HepG2 (cell line): Measurements from ENCODE around the gene ACSM6. TPM values are rescaled to one million over a fixed set of nuclear protein-coding genes. Genes with fewer than 3 reads are reported as not detected.

ENCODE experiments used
- CENPX ChIP-seq: sonication (generic); formaldehyde crosslinking; IDR thresholded peaks from 2 replicates; pipeline ENCODE4 v1.9.0; 2021; ENCODE audit warnings: mild to moderate bottlenecking, missing genetic modification reagents, moderate library complexity
- HDAC2 ChIP-seq: sonication (generic); formaldehyde crosslinking; IDR thresholded peaks from 2 replicates; pipeline ENCODE4 v1.4.0; 2020; ENCODE audit warnings: missing genetic modification reagents
- HNRNPLL ChIP-seq: fragments of 200-400 bp; formaldehyde crosslinking; IDR thresholded peaks from 2 replicates; pipeline ENCODE4 v1.6.1; 2017; ENCODE audit warnings: mild to moderate bottlenecking, low read depth, low read length; ENCODE audit not compliant: poor library complexity, severe bottlenecking
- ISL2 ChIP-seq: sonication (generic); formaldehyde crosslinking; IDR thresholded peaks from 2 replicates; pipeline ENCODE4 v1.5.0; 2020; ENCODE audit warnings: missing genetic modification reagents
- KLF13 ChIP-seq: sonication (generic); formaldehyde crosslinking; IDR thresholded peaks from 2 replicates; pipeline ENCODE4 v1.4.0; 2020; ENCODE audit warnings: mild to moderate bottlenecking, missing genetic modification reagents
- NCOA1 ChIP-seq: sonication (generic); formaldehyde crosslinking; IDR thresholded peaks from 2 replicates; pipeline ENCODE4 v1.9.0; 2021; ENCODE audit warnings: missing genetic modification reagents
- NR2F6 ChIP-seq, 2 experiments: IDR thresholded peaks; 2 replicates each; pipeline ENCODE4 v1.6.1; 2016; ENCODE audit warnings: antibody characterized with exemption in 1 of 2, mild to moderate bottlenecking in 1 of 2
- REPIN1 ChIP-seq: sonication (generic); formaldehyde crosslinking; IDR thresholded peaks from 2 replicates; pipeline ENCODE4 v1.8.0; 2022; ENCODE audit warnings: missing genetic modification reagents, low read depth, mild to moderate bottlenecking, borderline replicate concordance
- SMAD9 ChIP-seq: sonication (generic); formaldehyde crosslinking; IDR thresholded peaks from 2 replicates; pipeline ENCODE4 v1.5.1; 2020; ENCODE audit warnings: mild to moderate bottlenecking, missing genetic modification reagents
- SMARCE1 ChIP-seq: fragments of 450-650 bp; IDR thresholded peaks from 2 replicates; pipeline ENCODE4 v1.6.1; 2017; ENCODE audit warnings: borderline replicate concordance
- SSRP1 ChIP-seq: IDR thresholded peaks from 2 replicates; pipeline ENCODE4 v1.6.1; 2016; ENCODE audit warnings: control low read depth
- ZNF263 ChIP-seq: sonication (generic); formaldehyde crosslinking; IDR thresholded peaks from 2 replicates; pipeline ENCODE4 v1.4.0; 2020; ENCODE audit warnings: missing genetic modification reagents
- ZNF33B ChIP-seq: sonication (generic); formaldehyde crosslinking; IDR thresholded peaks from 2 replicates; pipeline ENCODE4 v1.5.1; 2020; ENCODE audit warnings: mild to moderate bottlenecking, missing genetic modification reagents
- ZNF577 ChIP-seq: sonication (generic); formaldehyde crosslinking; IDR thresholded peaks from 2 replicates; pipeline ENCODE4 v1.4.0; 2020; ENCODE audit warnings: mild to moderate bottlenecking, low read depth, missing genetic modification reagents, borderline replicate concordance
- ZNF773 ChIP-seq: sonication (generic); formaldehyde crosslinking; IDR thresholded peaks from 2 replicates; pipeline ENCODE4 v1.4.0; 2020; ENCODE audit warnings: missing genetic modification reagents, borderline replicate concordance
- ZZZ3 ChIP-seq: sonication (generic); formaldehyde crosslinking; IDR thresholded peaks from 2 replicates; pipeline ENCODE4 v1.4.0; 2020; ENCODE audit warnings: missing genetic modification reagents, mild to moderate bottlenecking, borderline replicate concordance
- polyA plus RNA-seq, 8 experiments: library from polyadenylated mRNA; depleted of rRNA in 3 of 8; stranded (reverse) in 7 of 8; unstranded in 1 of 8; fragments of >200 nt; fragmentation: Illumina TruSeq in 4 of 8; extraction: Trizol in 4 of 8; gene quantifications; 2 replicates each; pipeline versions ENCODE4 v1.2.1 to v1.2.3, GENCODE V29; 2011 to 2016; ENCODE audit warnings: low read depth in 4 of 8, missing spikeins in 1 of 8, mixed read lengths in 1 of 8; ENCODE audit not compliant: insufficient read depth in 1 of 8
- total RNA-seq, 5 experiments: library from RNA; depleted of rRNA; stranded (reverse); fragments of >200 nt; fragmentation: Illumina TruSeq; extraction: Trizol; gene quantifications; 2 replicates each; pipeline ENCODE4 v1.2.3, GENCODE V29; 2016; ENCODE audit warnings: low read depth in 1 of 5
- TF ChIP-seq, protein P1 (sequence below), 2 experiments: sonication (generic) in 1 of 2; formaldehyde crosslinking in 1 of 2; IDR thresholded peaks; 2 replicates each; pipeline versions ENCODE4 v1.4.0 to v1.6.1; 2016 to 2020; ENCODE audit warnings: borderline replicate concordance in 1 of 2, low read depth in 1 of 2, mild to moderate bottlenecking in 1 of 2, missing genetic modification reagents in 1 of 2
- TF ChIP-seq, protein P2 (sequence below): IDR thresholded peaks from 2 replicates; pipeline ENCODE4 v1.6.1; 2012; ENCODE audit warnings: low read depth, low read length, improper control_type of control experiment
- TF ChIP-seq, protein P3 (sequence below): sonication (generic); formaldehyde crosslinking; IDR thresholded peaks from 2 replicates; pipeline ENCODE4 v1.4.0; 2020; ENCODE audit warnings: missing genetic modification reagents, borderline replicate concordance
- TF ChIP-seq, protein P4 (sequence below): sonication (generic); formaldehyde crosslinking; IDR thresholded peaks from 2 replicates; pipeline ENCODE4 v1.9.0; 2022; ENCODE audit warnings: low read depth, missing genetic modification reagents

ACSM6 gene
- total and polyA plus RNA-seq, 2 of the 13 experiments (the other 11 are each of a cell fraction or from before 2014, with no cell fraction given), result not detected

DNA sequence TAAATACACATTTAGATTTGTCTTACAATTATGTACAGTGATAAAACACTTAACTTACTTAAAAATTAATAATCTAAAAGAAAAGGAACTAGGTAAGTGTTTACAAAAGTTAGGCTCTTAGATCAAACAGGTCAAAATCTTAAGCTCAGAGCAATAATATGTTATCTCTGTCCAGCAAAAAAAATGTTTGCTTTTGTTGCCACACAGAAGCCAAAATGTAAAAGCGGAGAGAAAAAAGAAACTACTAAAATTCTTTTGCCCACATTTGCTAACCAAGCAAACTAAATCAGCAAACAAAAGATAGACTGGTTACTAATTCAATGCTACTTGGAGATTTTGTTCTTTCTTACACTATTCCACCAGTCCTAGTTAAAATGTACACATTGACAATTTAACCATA lies 15.2 kb upstream of the ACSM6 start (continued):
- TF ChIP-seq, protein P1, sequence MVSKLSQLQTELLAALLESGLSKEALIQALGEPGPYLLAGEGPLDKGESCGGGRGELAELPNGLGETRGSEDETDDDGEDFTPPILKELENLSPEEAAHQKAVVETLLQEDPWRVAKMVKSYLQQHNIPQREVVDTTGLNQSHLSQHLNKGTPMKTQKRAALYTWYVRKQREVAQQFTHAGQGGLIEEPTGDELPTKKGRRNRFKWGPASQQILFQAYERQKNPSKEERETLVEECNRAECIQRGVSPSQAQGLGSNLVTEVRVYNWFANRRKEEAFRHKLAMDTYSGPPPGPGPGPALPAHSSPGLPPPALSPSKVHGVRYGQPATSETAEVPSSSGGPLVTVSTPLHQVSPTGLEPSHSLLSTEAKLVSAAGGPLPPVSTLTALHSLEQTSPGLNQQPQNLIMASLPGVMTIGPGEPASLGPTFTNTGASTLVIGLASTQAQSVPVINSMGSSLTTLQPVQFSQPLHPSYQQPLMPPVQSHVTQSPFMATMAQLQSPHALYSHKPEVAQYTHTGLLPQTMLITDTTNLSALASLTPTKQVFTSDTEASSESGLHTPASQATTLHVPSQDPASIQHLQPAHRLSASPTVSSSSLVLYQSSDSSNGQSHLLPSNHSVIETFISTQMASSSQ (IDR thresholded peaks at IDR 0.05; ENCODE audit: low read depth), result peak; percentile 55; the same call in 1 of the 2 replicates
- TF ChIP-seq, protein P1 (CRISPR knock-in tag; IDR thresholded peaks at IDR 0.05; ENCODE audit: borderline replicate concordance), result peak; percentile 39; the same call in 1 of the 2 replicates
- peak; percentile 98 for TF ChIP-seq ISL2 (CRISPR knock-in tag)
- 0 out of 2 replicates have a peak, but pooled peaks have one; percentile 18 for TF ChIP-seq HDAC2 (CRISPR knock-in tag)
- TF ChIP-seq CENPX (CRISPR knock-in tag), result no peak
- no peak for TF ChIP-seq HNRNPLL
- TF ChIP-seq, protein P2, sequence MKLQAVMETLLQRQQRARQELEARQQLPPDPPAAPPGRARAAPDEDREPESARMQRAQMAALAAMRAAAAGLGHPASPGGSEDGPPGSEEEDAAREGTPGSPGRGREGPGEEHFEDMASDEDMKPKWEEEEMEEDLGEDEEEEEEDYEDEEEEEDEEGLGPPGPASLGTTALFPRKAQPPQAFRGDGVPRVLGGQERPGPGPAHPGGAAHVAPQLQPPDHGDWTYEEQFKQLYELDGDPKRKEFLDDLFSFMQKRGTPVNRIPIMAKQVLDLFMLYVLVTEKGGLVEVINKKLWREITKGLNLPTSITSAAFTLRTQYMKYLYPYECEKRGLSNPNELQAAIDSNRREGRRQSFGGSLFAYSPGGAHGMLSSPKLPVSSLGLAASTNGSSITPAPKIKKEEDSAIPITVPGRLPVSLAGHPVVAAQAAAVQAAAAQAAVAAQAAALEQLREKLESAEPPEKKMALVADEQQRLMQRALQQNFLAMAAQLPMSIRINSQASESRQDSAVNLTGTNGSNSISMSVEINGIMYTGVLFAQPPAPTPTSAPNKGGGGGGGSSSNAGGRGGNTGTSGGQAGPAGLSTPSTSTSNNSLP, result no peak
- TF ChIP-seq ZNF33B (CRISPR knock-in tag), result no peak
- peak; percentile 71 for TF ChIP-seq NR2F6 (IDR thresholded peaks at IDR 0.05)
- peak; percentile 44 for TF ChIP-seq NR2F6 (CRISPR knock-in tag; IDR thresholded peaks at IDR 0.05)
- TF ChIP-seq, protein P3, sequence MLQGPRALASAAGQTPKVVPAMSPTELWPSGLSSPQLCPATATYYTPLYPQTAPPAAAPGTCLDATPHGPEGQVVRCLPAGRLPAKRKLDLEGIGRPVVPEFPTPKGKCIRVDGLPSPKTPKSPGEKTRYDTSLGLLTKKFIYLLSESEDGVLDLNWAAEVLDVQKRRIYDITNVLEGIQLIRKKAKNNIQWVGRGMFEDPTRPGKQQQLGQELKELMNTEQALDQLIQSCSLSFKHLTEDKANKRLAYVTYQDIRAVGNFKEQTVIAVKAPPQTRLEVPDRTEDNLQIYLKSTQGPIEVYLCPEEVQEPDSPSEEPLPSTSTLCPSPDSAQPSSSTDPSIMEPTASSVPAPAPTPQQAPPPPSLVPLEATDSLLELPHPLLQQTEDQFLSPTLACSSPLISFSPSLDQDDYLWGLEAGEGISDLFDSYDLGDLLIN (CRISPR knock-in tag), result no peak
- TF ChIP-seq, protein P4, sequence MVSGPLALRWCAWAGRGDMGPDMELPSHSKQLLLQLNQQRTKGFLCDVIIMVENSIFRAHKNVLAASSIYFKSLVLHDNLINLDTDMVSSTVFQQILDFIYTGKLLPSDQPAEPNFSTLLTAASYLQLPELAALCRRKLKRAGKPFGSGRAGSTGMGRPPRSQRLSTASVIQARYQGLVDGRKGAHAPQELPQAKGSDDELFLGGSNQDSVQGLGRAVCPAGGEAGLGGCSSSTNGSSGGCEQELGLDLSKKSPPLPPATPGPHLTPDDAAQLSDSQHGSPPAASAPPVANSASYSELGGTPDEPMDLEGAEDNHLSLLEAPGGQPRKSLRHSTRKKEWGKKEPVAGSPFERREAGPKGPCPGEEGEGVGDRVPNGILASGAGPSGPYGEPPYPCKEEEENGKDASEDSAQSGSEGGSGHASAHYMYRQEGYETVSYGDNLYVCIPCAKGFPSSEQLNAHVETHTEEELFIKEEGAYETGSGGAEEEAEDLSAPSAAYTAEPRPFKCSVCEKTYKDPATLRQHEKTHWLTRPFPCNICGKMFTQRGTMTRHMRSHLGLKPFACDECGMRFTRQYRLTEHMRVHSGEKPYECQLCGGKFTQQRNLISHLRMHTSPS (CRISPR knock-in tag), result no peak
- no peak for TF ChIP-seq SSRP1 (CRISPR knock-in tag)
- TF ChIP-seq ZZZ3 (CRISPR knock-in tag), result no peak
- no peak; the same call in 1 of the 2 replicates for TF ChIP-seq NCOA1 (CRISPR knock-in tag)
- TF ChIP-seq ZNF773 (CRISPR knock-in tag), result no peak
- TF ChIP-seq SMAD9 (CRISPR knock-in tag), result no peak
- TF ChIP-seq SMARCE1, result no peak
- no peak for TF ChIP-seq ZNF577
- no peak for TF ChIP-seq REPIN1 (CRISPR knock-in tag)
- no peak for TF ChIP-seq ZNF263 (CRISPR knock-in tag)
- TF ChIP-seq KLF13 (CRISPR knock-in tag), result no peak
